GM12864 (cell line): ENCODE data around the gene PCDH11X.
"Not testable (repeated sequence)": the region's sequence is repeated elsewhere in the genome, so short reads cannot be mapped to it uniquely, and the experiment has no call there.

Source experiments
- DNase-seq: peaks from one replicate; pipeline ENCODE4 v3.0.0-alpha.2; 2011; ENCODE audit warnings: low read depth
- H3K4me3 ChIP-seq: 2 replicates; pipeline ENCODE4 v1.5.1; 2011; ENCODE audit warnings: mild to moderate bottlenecking, low read depth, low read length, control low read depth

Gene PCDH11X

GRCh38 chrX:91779135-91779534 is at the start of gene PCDH11X:
TSS of gene PCDH11X (plus strand) at chrX:91779375. CDS start at chrX:91835505, 56,130 bp downstream.
- DNase-seq, H3K4me3 ChIP-seq: not testable (repeated sequence)

- DNase-seq, H3K4me3 ChIP-seq: not testable (repeated sequence)
Observed at GRCh38 chrX:91747446-91747845, 31.7 kb upstream of the PCDH11X start.

GRCh38 chrX:91753022-91753421 is 26.2 kb upstream of the PCDH11X start:
- H3K4me3 ChIP-seq, DNase-seq: not testable (repeated sequence)

- not testable (repeated sequence) for DNase-seq
Observed at GRCh38 chrX:91770619-91771488, 8.3 kb upstream of the PCDH11X start.

GRCh38 chrX:91773943-91774342 is 5.2 kb upstream of the PCDH11X start:
- not testable (repeated sequence) for DNase-seq

More at GRCh38 chrX:91770619-91771488, 8.3 kb upstream of the PCDH11X start:
- H3K4me3 ChIP-seq: not testable (repeated sequence)

GRCh38 chrX:91780008-91780407 is 833 bp downstream of the PCDH11X start:
- not testable (repeated sequence) for H3K4me3 ChIP-seq, DNase-seq

More at GRCh38 chrX:91773943-91774342, 5.2 kb upstream of the PCDH11X start:
- not testable (repeated sequence) for H3K4me3 ChIP-seq

GRCh38 chrX:91780698-91781097 is 1.5 kb downstream of the PCDH11X start:
- DNase-seq, H3K4me3 ChIP-seq: not testable (repeated sequence)

GRCh38 chrX:91781553-91782298 is 2.6 kb downstream of the PCDH11X start:
- not testable (repeated sequence) for H3K4me3 ChIP-seq, DNase-seq

- H3K4me3 ChIP-seq, DNase-seq: not testable (repeated sequence)
Observed at GRCh38 chrX:91782825-91783224, 3.6 kb downstream of the PCDH11X start.

GRCh38 chrX:91817537-91817936 is 38.4 kb downstream of the PCDH11X start:
- not testable (repeated sequence) for H3K4me3 ChIP-seq, DNase-seq

- not testable (repeated sequence) for H3K4me3 ChIP-seq, DNase-seq
Observed at GRCh38 chrX:91825321-91825720, 46.1 kb downstream of the PCDH11X start.
